Skin epidermis (tissue), 12 donors: ENCODE measurements around the gene CABS1.

Experiments
- H3K27ac ChIP-seq, 21 experiments: fragments of 200-600 bp; sonication (generic) in 11 of 21; one replicate each; pipeline ENCODE4 v1.5.0; 2020; ENCODE audit warnings: mild to moderate bottlenecking in 3 of 21, inconsistent platforms in 2 of 21, moderate library complexity in 2 of 21
- H3K4me3 ChIP-seq, 7 experiments: fragments of 200-600 bp; sonication (generic) in 2 of 7; one replicate each; pipeline ENCODE4 v1.5.0; 2020; ENCODE audit warnings: inconsistent platforms in 2 of 7, mild to moderate bottlenecking in 2 of 7, moderate library complexity in 1 of 7

The CABS1 gene

DNA sequence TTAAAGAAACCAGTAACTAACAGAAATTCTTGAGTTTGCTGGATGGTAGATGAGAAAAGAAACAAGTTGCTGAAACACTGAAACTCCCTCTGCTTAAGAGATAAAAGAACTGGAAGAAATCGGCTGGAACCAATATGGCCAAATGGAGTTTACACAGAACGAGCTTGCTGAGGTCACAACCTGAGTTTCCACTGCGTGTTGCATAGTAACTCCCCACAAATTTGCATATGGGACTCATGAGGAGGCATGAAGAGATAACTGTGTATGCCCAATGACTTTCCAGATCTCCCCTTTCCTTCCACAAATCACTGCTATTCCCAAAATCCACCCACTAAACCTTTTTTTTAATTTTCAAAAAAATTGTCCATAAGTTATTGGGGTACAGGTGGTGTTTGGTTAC, 38.0 kb downstream of the CABS1 start:
- Histone ChIP-seq H3K4me3 (no peak overlapping the region), H3K27ac (no peak overlapping the region)

DNA sequence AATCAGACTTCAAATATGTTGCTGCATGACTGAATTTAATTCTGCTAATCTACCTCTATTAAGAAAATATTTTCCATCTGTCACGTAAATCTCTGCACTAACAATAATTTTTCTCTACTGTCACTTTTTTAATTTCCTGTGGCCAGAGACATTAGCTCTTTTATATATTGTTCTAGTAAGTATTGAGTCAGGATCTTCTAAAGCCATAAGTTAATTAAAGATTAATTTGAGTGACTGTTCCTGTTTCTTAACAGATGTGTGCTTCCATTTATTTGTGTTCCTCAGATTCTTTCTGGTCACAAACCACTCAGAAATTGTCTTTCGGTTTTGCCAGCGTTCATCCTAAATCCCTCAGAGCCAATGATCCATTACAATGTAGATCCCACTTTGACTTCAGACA, 45.8 kb downstream of the CABS1 start:
- H3K4me3 ChIP-seq = no peak overlapping the region
- no peak overlapping the region for H3K27ac ChIP-seq

DNA sequence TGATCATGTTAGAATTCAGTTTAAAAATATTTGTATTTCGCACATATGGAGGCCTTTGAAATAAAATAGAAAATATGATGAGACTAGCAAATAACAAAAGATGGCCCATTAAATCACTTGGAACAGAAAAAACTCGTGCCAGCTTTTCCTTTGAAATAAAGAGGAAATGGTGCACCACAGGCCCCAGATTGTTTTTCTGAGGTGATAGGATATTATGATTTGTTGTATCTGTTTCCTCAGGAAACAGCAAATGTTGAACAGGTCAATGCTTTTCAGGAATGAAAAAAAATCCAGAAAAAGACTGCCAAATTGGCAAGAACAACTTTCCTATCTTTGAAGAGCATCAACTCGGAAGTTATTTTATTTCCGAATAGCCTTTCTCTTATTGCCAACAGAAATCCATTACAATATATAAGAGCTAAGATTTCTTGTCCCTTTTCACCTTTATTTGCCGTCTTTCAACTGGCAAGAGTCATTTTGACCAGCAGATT, 48.0 kb downstream of the CABS1 start, which contains the start of gene SMR3B:
SMR3B (plus strand) TSS at position 441 of the 491 bp plus-strand sequence. CDS start 1,380 bp downstream, outside the sequence.
- H3K4me3 ChIP-seq = no peak within 1 kb of the TSS

More for the DNA sequence above, 48.0 kb downstream of the CABS1 start, which contains the start of gene SMR3B:
- no peak within 1 kb of the TSS for H3K27ac ChIP-seq
